HAP-1 (cell line): Measurements from ENCODE around the gene FSCN2.
A peak's percentile ranks its signal among the peaks of the same experiment; 100 is the strongest.

Experiments
- DNase-seq, 2 experiments: peaks; one replicate each; pipeline ENCODE4 v3.0.0-alpha.2; 2016 to 2020; ENCODE audit warnings: low spot score in 2 of 2
- H3K27me3 ChIP-seq: fragments of 250-450 bp; sonication (Bioruptor Pico); 2 replicates; pipeline ENCODE4 v1.5.1; 2020; ENCODE audit warnings: low read depth, mild to moderate bottlenecking, moderate library complexity
- H3K36me3 ChIP-seq: fragments of 250-450 bp; sonication (Bioruptor Pico); replicated peaks from 2 replicates; pipeline ENCODE4 v1.5.1; 2020; ENCODE audit warnings: mild to moderate bottlenecking
- H3K4me1 ChIP-seq: fragments of 250-450 bp; sonication (Bioruptor Pico); 2 replicates; pipeline ENCODE4 v1.5.1; 2020; ENCODE audit warnings: mild to moderate bottlenecking
- H3K4me3 ChIP-seq: fragments of 250-450 bp; sonication (Bioruptor Pico); 2 replicates; pipeline ENCODE4 v1.5.1; 2020; ENCODE audit warnings: mild to moderate bottlenecking, moderate library complexity
- H3K9me3 ChIP-seq: fragments of 250-450 bp; sonication (Bioruptor Pico); 2 replicates; pipeline ENCODE4 v1.5.1; 2020; ENCODE audit warnings: mild to moderate bottlenecking, moderate library complexity
- in situ Hi-C: fragments of 300-500 bp; cut with MboI; formaldehyde crosslinking; loops from 3 replicates; pipeline ENCODE4 v1.14.3; 2020; ENCODE audit warnings: low sequenced_read_pairs, inconsistent platforms, mixed read lengths

The FSCN2 gene

GRCh38 chr17:81487089-81487486 lies 41.1 kb upstream of the FSCN2 start:
- in situ Hi-C loops = loop anchor here (10.0 kb wide), 1 partner anchor 92 kb away; the partner anchor contains the start of gene BAHCC1
- H3K4me3 ChIP-seq = no peak overlapping the region; the same call in 1 of the 2 replicates
- H3K27me3 ChIP-seq = no peaks in the 10 kb centered on the region
- DNase-seq = no peak
- H3K9me3 ChIP-seq = no peaks in the 10 kb centered on the region
- peaks cover 51% of the 10 kb centered on the region for H3K4me1 ChIP-seq
- H3K36me3 ChIP-seq = no peaks in the 10 kb centered on the region

GRCh38 chr17:81487487-81488275 lies 40.5 kb upstream of the FSCN2 start:
- in situ Hi-C loops = loop anchor here (10.0 kb wide), 1 partner anchor 93 kb away; the partner anchor contains the start of gene BAHCC1
- peak overlapping the region; percentile 44 for H3K4me3 ChIP-seq
- H3K4me1 ChIP-seq = peaks cover 51% of the 10 kb centered on the region

GRCh38 chr17:81488276-81488860 lies 39.8 kb upstream of the FSCN2 start:
- Histone ChIP-seq H3K36me3 (no peaks in the 10 kb centered on the region), H3K27me3 (no peaks in the 10 kb centered on the region), H3K4me1 (peaks cover 51% of the 10 kb centered on the region), H3K4me3 (peak overlapping the region; percentile 44), H3K9me3 (no peaks in the 10 kb centered on the region)
- in situ Hi-C loops = loop anchor here (10.0 kb wide), 1 partner anchor 94 kb away; the partner anchor contains the start of gene BAHCC1
- no peak for DNase-seq

More at GRCh38 chr17:81487487-81488275, 40.5 kb upstream of the FSCN2 start:
- H3K9me3 ChIP-seq = no peaks in the 10 kb centered on the region
- DNase-seq = peak; percentile 73 to 85
- no peaks in the 10 kb centered on the region for H3K27me3 ChIP-seq
- no peaks in the 10 kb centered on the region for H3K36me3 ChIP-seq

- no peaks in the 10 kb centered on the region for H3K36me3 ChIP-seq
- no peak overlapping the region for H3K4me3 ChIP-seq
- DNase-seq = peak; percentile 21 to 66
- peaks cover 47% of the 10 kb centered on the region for H3K4me1 ChIP-seq
- in situ Hi-C loops = loop anchor here (10.0 kb wide), 1 partner anchor 95 kb away; the partner anchor contains the start of gene BAHCC1
- H3K9me3 ChIP-seq = no peaks in the 10 kb centered on the region
- no peaks in the 10 kb centered on the region for H3K27me3 ChIP-seq
These were observed 38.9 kb upstream of the FSCN2 start for GRCh38 chr17:81489012-81489997.

GRCh38 chr17:81489998-81490992 lies 37.9 kb upstream of the FSCN2 start:
- in situ Hi-C loops = loop anchor here (10.0 kb wide), 1 partner anchor 95 kb away; the partner anchor contains the start of gene BAHCC1
- H3K4me1 ChIP-seq = peaks cover 41% of the 10 kb centered on the region
- DNase-seq = no peak
- H3K27me3 ChIP-seq = no peaks in the 10 kb centered on the region
- H3K4me3 ChIP-seq = no peak overlapping the region
- H3K36me3 ChIP-seq = no peaks in the 10 kb centered on the region
- H3K9me3 ChIP-seq = no peaks in the 10 kb centered on the region

GRCh38 chr17:81491181-81491581 lies 37.0 kb upstream of the FSCN2 start:
- Histone ChIP-seq H3K9me3 (no peaks in the 10 kb centered on the region), H3K4me3 (no peak overlapping the region), H3K27me3 (no peaks in the 10 kb centered on the region), H3K36me3 (no peaks in the 10 kb centered on the region), H3K4me1 (peaks cover 34% of the 10 kb centered on the region)
- in situ Hi-C loops = no loop called here
- no peak for DNase-seq

GRCh38 chr17:81491761-81492160 lies 36.4 kb upstream of the FSCN2 start:
- H3K4me3 ChIP-seq = no peak overlapping the region
- no peaks in the 10 kb centered on the region for H3K27me3 ChIP-seq
- no peaks in the 10 kb centered on the region for H3K9me3 ChIP-seq
- DNase-seq = no peak
- peaks cover 28% of the 10 kb centered on the region for H3K4me1 ChIP-seq
- in situ Hi-C loops = no loop called here
- no peaks in the 10 kb centered on the region for H3K36me3 ChIP-seq

- in situ Hi-C loops = no loop called here
- no peaks in the 10 kb centered on the region for H3K27me3 ChIP-seq
- H3K4me3 ChIP-seq = no peak overlapping the region
- no peak for DNase-seq
- no peaks in the 10 kb centered on the region for H3K36me3 ChIP-seq
- no peaks in the 10 kb centered on the region for H3K9me3 ChIP-seq
- H3K4me1 ChIP-seq = peaks cover 24% of the 10 kb centered on the region
These were observed 36.0 kb upstream of the FSCN2 start for GRCh38 chr17:81492202-81492601.

GRCh38 chr17:81492706-81493105 lies 35.5 kb upstream of the FSCN2 start:
- H3K4me3 ChIP-seq = no peak overlapping the region
- no peaks in the 10 kb centered on the region for H3K9me3 ChIP-seq
- H3K36me3 ChIP-seq = no peaks in the 10 kb centered on the region
- H3K4me1 ChIP-seq = peaks cover 19% of the 10 kb centered on the region
- no peak for DNase-seq
- in situ Hi-C loops = no loop called here
- no peaks in the 10 kb centered on the region for H3K27me3 ChIP-seq

- H3K27me3 ChIP-seq = no peaks in the 10 kb centered on the region
- in situ Hi-C loops = no loop called here
- DNase-seq = no peak
- H3K9me3 ChIP-seq = no peaks in the 10 kb centered on the region
- H3K4me1 ChIP-seq = peaks cover 13% of the 10 kb centered on the region
- no peaks in the 10 kb centered on the region for H3K36me3 ChIP-seq
- no peak overlapping the region for H3K4me3 ChIP-seq
These were observed 34.8 kb upstream of the FSCN2 start for GRCh38 chr17:81493198-81494038.

GRCh38 chr17:81494626-81495377 lies 33.4 kb upstream of the FSCN2 start:
- DNase-seq = no peak
- in situ Hi-C loops = no loop called here
- Histone ChIP-seq H3K4me1 (peaks cover 2% of the 10 kb centered on the region), H3K4me3 (no peak overlapping the region), H3K27me3 (no peaks in the 10 kb centered on the region), H3K36me3 (no peaks in the 10 kb centered on the region), H3K9me3 (no peaks in the 10 kb centered on the region)
